Activated T-cell treated with anti-CD3 and anti-CD28 coated beads for 4 hours (primary cell): Measurements from ENCODE around the gene PIERCE2.
"Not testable (repeated sequence)": the region's sequence is repeated elsewhere in the genome, so short reads cannot be mapped to it uniquely, and the experiment has no call there.

Experiments
- DNase-seq: peaks from one replicate; pipeline ENCODE4 v3.0.0-alpha.2; 2020

PIERCE2 gene

GRCh38 chr15:55434989-55435825, 26.9 kb downstream of the PIERCE2 start:
- peak; percentile 2 for DNase-seq

- DNase-seq: not testable (repeated sequence)
These were observed 34.8 kb downstream of the PIERCE2 start for GRCh38 chr15:55443141-55443540.

- DNase-seq: not testable (repeated sequence)
These were observed 37.6 kb downstream of the PIERCE2 start for GRCh38 chr15:55445936-55446335.

- not testable (repeated sequence) for DNase-seq
These were observed 38.2 kb downstream of the PIERCE2 start for GRCh38 chr15:55446379-55447029.

- DNase-seq: not testable (repeated sequence)
These were observed 38.7 kb downstream of the PIERCE2 start for GRCh38 chr15:55447030-55447394.

- no peak for DNase-seq
These were observed 49.2 kb downstream of the PIERCE2 start for GRCh38 chr15:55457401-55458022.

GRCh38 chr15:55461447-55461846, 53.2 kb downstream of the PIERCE2 start:
- no peak for DNase-seq

- no peak for DNase-seq
These were observed 60.0 kb downstream of the PIERCE2 start for GRCh38 chr15:55468321-55468720.
